Suprapubic skin (tissue), 4 donors: Measurements from ENCODE around the gene ZDHHC3. TPM values are rescaled to one million over a fixed set of nuclear protein-coding genes. Genes with fewer than 3 reads are reported as not detected.

Experiments used
- DNase-seq, 2 donors: peaks; one replicate each; pipeline ENCODE4 v3.0.0-alpha.2; 2019; ENCODE audit warnings: low spot score in 2 of 2
- H3K27ac ChIP-seq: fragments of 200-600 bp; sonication (generic); one replicate; pipeline ENCODE4 v1.5.1; 2019
- H3K27me3 ChIP-seq: fragments of 200-600 bp; sonication (generic); one replicate; pipeline ENCODE4 v1.5.1; 2019
- H3K36me3 ChIP-seq: fragments of 200-600 bp; sonication (generic); one replicate; pipeline ENCODE4 v1.5.1; 2019
- H3K4me1 ChIP-seq: fragments of 200-600 bp; sonication (generic); one replicate; pipeline ENCODE4 v1.5.1; 2019
- H3K4me3 ChIP-seq: fragments of 200-600 bp; sonication (generic); one replicate; pipeline ENCODE4 v1.5.1; 2019; ENCODE audit warnings: mild to moderate bottlenecking
- H3K9me3 ChIP-seq: fragments of 200-600 bp; sonication (generic); one replicate; pipeline ENCODE4 v1.5.1; 2019
- CTCF ChIP-seq, 2 donors: fragments of 200-600 bp in 1 of 2; fragments of 450-650 bp in 1 of 2; sonication (generic) in 1 of 2; IDR thresholded peaks; one replicate each; pipeline ENCODE4 v1.5.1; 2016 to 2019; ENCODE audit warnings: antibody characterized with exemption in 2 of 2, mild to moderate bottlenecking in 1 of 2, moderate library complexity in 1 of 2
- EP300 ChIP-seq: sonication (generic); formaldehyde crosslinking; IDR thresholded peaks from one replicate; pipeline ENCODE4 v1.6.1; 2017; ENCODE audit warnings: antibody characterized with exemption
- POLR2A ChIP-seq, 2 donors: fragments of 450-650 bp; IDR thresholded peaks; one replicate each; pipeline ENCODE4 v1.6.1; 2017; ENCODE audit warnings: antibody characterized with exemption in 2 of 2, mild to moderate bottlenecking in 2 of 2, moderate library complexity in 2 of 2
- POLR2AphosphoS5 ChIP-seq, 3 donors: sonication (generic); formaldehyde crosslinking; IDR thresholded peaks; one replicate each; pipeline ENCODE4 v1.6.1; 2017; ENCODE audit warnings: antibody characterized with exemption in 3 of 3
- WGBS: methylation state at CpG from one replicate; pipeline ENCODE4 v1.1.5; 2018; 5-methylcytosine and 5-hydroxymethylcytosine counted together
- total RNA-seq, 4 donors: library from RNA; depleted of rRNA; stranded (reverse); fragments of >200 nt; gene quantifications; one replicate each; pipeline ENCODE4 v1.1.0, GENCODE V29; 2016

Gene ZDHHC3
- total RNA-seq, 4 donors from 2014 or later = 143 to 311 (median 175) TPM

DNA sequence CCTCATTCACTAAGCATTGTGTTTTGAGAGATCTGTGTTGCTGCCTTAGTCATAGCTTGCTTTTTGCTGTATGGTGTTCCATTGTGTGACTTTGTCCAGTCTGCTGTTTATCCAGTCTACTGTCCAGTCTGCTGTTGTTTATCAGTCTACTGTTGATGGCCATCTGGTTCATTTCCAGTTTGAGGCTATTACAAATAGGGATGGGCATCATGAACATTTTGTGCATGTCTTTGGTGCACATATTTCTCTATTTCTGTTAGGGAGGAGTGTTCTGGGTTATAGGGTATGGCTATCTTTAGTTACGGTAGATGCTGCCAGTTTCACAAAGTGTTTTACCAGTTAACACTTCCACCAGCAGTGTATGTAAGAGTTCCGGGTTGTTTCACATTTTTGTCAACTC lies 27.9 kb upstream of the ZDHHC3 start:
- 96% methylated on average over 2 of the region's 2 CpGs for WGBS

GRCh38 chr3:45003406-45003805 lies 27.4 kb upstream of the ZDHHC3 start:
- no peak overlapping the region for H3K4me3 ChIP-seq
- TF ChIP-seq POLR2AphosphoS5 (IDR thresholded peaks at IDR 0.05) (no peak), EP300 (no peak), CTCF (IDR thresholded peaks at IDR 0.05) (no peak), POLR2A (IDR thresholded peaks at IDR 0.05) (no peak)
- no peaks in the 10 kb centered on the region for H3K27me3 ChIP-seq
- peaks cover 12% of the 10 kb centered on the region for H3K4me1 ChIP-seq
- DNase-seq = no peak
- H3K9me3 ChIP-seq = no peaks in the 10 kb centered on the region
- no peak overlapping the region for H3K27ac ChIP-seq
- peaks cover 64% of the 10 kb centered on the region for H3K36me3 ChIP-seq

More for the DNA sequence above, 27.9 kb upstream of the ZDHHC3 start:
- DNase-seq = no peak
- Histone ChIP-seq H3K9me3 (no peaks in the 10 kb centered on the region), H3K27me3 (no peaks in the 10 kb centered on the region), H3K36me3 (peaks cover 59% of the 10 kb centered on the region), H3K4me3 (no peak overlapping the region), H3K4me1 (peaks cover 12% of the 10 kb centered on the region), H3K27ac (no peak overlapping the region)
- TF ChIP-seq POLR2AphosphoS5 (IDR thresholded peaks at IDR 0.05) = no peak
- no peak for TF ChIP-seq POLR2A (IDR thresholded peaks at IDR 0.05)

- H3K4me3 ChIP-seq = no peak overlapping the region
- peaks cover 16% of the 10 kb centered on the region for H3K4me1 ChIP-seq
- no peaks in the 10 kb centered on the region for H3K27me3 ChIP-seq
- WGBS = 88% methylated on average over 3 of the region's 3 CpGs
- peak overlapping the region; percentile 15 for H3K27ac ChIP-seq
- DNase-seq = no peak
- peaks cover 67% of the 10 kb centered on the region for H3K36me3 ChIP-seq
- TF ChIP-seq EP300 = no peak
- TF ChIP-seq CTCF (IDR thresholded peaks at IDR 0.05) = no peak
- TF ChIP-seq POLR2A (IDR thresholded peaks at IDR 0.05) = no peak
- no peak for TF ChIP-seq POLR2AphosphoS5 (IDR thresholded peaks at IDR 0.05)
- no peaks in the 10 kb centered on the region for H3K9me3 ChIP-seq
These were observed 26.7 kb upstream of the ZDHHC3 start for GRCh38 chr3:45002720-45003119.

DNA sequence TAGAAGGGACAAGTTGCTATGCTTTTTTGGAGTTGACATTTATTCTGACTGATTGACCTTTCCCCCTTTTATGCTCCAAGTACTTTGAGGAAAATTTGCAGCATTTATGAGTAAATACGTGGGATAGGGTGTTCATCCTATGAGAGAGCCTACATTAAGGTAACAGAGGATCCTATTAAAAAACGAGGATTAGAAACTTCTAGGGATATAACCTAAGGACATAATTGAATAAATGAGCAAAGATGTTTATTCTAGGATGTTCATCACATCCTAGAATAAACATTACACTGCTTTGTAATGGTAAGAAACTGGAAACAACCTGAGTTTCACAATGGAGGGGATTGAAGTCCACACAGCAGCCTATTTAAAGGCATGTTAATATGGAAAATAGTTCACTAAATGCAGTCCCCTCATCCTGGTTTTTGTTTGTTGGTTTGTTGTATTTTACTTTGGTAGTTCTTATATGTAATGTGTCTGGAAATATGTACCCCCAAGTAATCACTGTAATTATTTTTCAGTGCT lies 26.2 kb upstream of the ZDHHC3 start:
- Histone ChIP-seq H3K27ac (no peak overlapping the region), H3K9me3 (no peaks in the 10 kb centered on the region), H3K36me3 (peaks cover 67% of the 10 kb centered on the region), H3K4me1 (peaks cover 16% of the 10 kb centered on the region), H3K4me3 (no peak overlapping the region), H3K27me3 (no peaks in the 10 kb centered on the region)
- 73% methylated on average over 2 of the region's 2 CpGs for WGBS
- TF ChIP-seq CTCF (IDR thresholded peaks at IDR 0.05) = no peak
- no peak for TF ChIP-seq POLR2A (IDR thresholded peaks at IDR 0.05)
- no peak for TF ChIP-seq EP300
- TF ChIP-seq POLR2AphosphoS5 (IDR thresholded peaks at IDR 0.05) = no peak
- DNase-seq = no peak

DNA sequence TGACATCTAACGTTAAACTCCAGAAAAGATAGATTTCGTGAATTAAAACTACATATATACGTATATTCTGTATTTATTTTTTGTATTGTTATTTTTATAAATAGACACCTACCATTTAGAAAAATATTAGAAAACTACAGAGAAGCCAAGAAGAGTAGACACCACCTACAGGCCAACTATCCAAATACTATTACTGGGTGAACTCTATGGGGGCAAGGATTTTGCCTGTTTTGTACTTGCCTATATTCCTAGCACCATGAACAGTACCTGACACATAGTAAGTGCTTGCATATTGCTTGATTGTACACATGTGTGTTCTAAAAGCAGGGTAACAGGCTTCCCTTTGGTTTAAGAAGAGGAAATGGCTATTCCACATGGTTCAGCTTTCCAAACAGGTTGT lies 25.8 kb upstream of the ZDHHC3 start:
- no peak for DNase-seq
- Histone ChIP-seq H3K4me3 (no peak overlapping the region), H3K27me3 (no peaks in the 10 kb centered on the region), H3K4me1 (peaks cover 19% of the 10 kb centered on the region), H3K9me3 (no peaks in the 10 kb centered on the region), H3K27ac (no peak overlapping the region), H3K36me3 (peaks cover 69% of the 10 kb centered on the region)
- 96% methylated on average over 3 of the region's 3 CpGs for WGBS
- TF ChIP-seq POLR2A (IDR thresholded peaks at IDR 0.05) (no peak), EP300 (no peak), CTCF (IDR thresholded peaks at IDR 0.05) (no peak), POLR2AphosphoS5 (IDR thresholded peaks at IDR 0.05) (no peak)

- peaks cover 72% of the 10 kb centered on the region for H3K36me3 ChIP-seq
- TF ChIP-seq CTCF (IDR thresholded peaks at IDR 0.05) (no peak), EP300 (no peak), POLR2A (IDR thresholded peaks at IDR 0.05) (no peak), POLR2AphosphoS5 (IDR thresholded peaks at IDR 0.05) (no peak)
- peaks cover 27% of the 10 kb centered on the region for H3K4me1 ChIP-seq
- no peak overlapping the region for H3K27ac ChIP-seq
- no peak for DNase-seq
- no peaks in the 10 kb centered on the region for H3K27me3 ChIP-seq
- H3K9me3 ChIP-seq = no peaks in the 10 kb centered on the region
- 95% methylated on average over 4 of the region's 4 CpGs for WGBS
- H3K4me3 ChIP-seq = no peak overlapping the region
These were observed 24.8 kb upstream of the ZDHHC3 start for GRCh38 chr3:45000823-45001222.
